Suprapubic skin (tissue), 4 donors: ENCODE measurements around the gene NRXN3. TPM values are rescaled to one million over a fixed set of nuclear protein-coding genes. Genes with fewer than 3 reads are reported as not detected.

Source experiments
- DNase-seq, 2 donors: peaks; one replicate each; pipeline ENCODE4 v3.0.0-alpha.2; 2019; ENCODE audit warnings: low spot score in 2 of 2
- H3K27ac ChIP-seq: fragments of 200-600 bp; sonication (generic); one replicate; pipeline ENCODE4 v1.5.1; 2019
- H3K27me3 ChIP-seq: fragments of 200-600 bp; sonication (generic); one replicate; pipeline ENCODE4 v1.5.1; 2019
- H3K36me3 ChIP-seq: fragments of 200-600 bp; sonication (generic); one replicate; pipeline ENCODE4 v1.5.1; 2019
- H3K4me1 ChIP-seq: fragments of 200-600 bp; sonication (generic); one replicate; pipeline ENCODE4 v1.5.1; 2019
- H3K4me3 ChIP-seq: fragments of 200-600 bp; sonication (generic); one replicate; pipeline ENCODE4 v1.5.1; 2019; ENCODE audit warnings: mild to moderate bottlenecking
- H3K9me3 ChIP-seq: fragments of 200-600 bp; sonication (generic); one replicate; pipeline ENCODE4 v1.5.1; 2019
- EP300 ChIP-seq: sonication (generic); formaldehyde crosslinking; IDR thresholded peaks from one replicate; pipeline ENCODE4 v1.6.1; 2017; ENCODE audit warnings: antibody characterized with exemption
- POLR2A ChIP-seq, 2 donors: fragments of 450-650 bp; IDR thresholded peaks; one replicate each; pipeline ENCODE4 v1.6.1; 2017; ENCODE audit warnings: antibody characterized with exemption in 2 of 2, mild to moderate bottlenecking in 2 of 2, moderate library complexity in 2 of 2
- POLR2AphosphoS5 ChIP-seq, 3 donors: sonication (generic); formaldehyde crosslinking; IDR thresholded peaks; one replicate each; pipeline ENCODE4 v1.6.1; 2017; ENCODE audit warnings: antibody characterized with exemption in 3 of 3
- WGBS: methylation state at CpG from one replicate; pipeline ENCODE4 v1.1.5; 2018; 5-methylcytosine and 5-hydroxymethylcytosine counted together
- total RNA-seq, 4 donors: library from RNA; depleted of rRNA; stranded (reverse); fragments of >200 nt; gene quantifications; one replicate each; pipeline ENCODE4 v1.1.0, GENCODE V29; 2016
- TF ChIP-seq, protein P1 (sequence below), 2 donors: fragments of 200-600 bp in 1 of 2; fragments of 450-650 bp in 1 of 2; sonication (generic) in 1 of 2; IDR thresholded peaks; one replicate each; pipeline ENCODE4 v1.5.1; 2016 to 2019; ENCODE audit warnings: antibody characterized with exemption in 2 of 2, mild to moderate bottlenecking in 1 of 2, moderate library complexity in 1 of 2

Gene NRXN3
- total RNA-seq, 4 donors from 2014 or later: 0.79 to 4.3 (median 3.3) TPM

DNA sequence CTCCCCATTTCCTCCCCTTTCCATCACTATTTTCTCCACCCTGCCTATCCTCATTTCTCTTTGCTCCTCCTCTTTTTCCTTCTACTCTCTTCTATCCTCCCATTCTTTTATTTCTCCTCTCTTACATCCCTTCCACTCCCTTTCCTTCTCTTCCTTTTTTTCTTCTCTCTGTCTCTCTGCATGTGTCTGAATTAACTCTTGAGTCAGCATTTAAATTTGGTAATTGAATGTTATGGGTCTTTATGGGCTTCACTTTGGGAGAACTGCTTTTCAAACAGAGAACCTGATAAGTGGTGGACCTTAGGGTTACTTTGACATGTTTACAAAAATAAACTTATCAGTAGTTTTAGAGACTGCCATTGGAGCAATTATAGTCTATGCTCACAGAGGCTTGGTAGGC, 992.7 kb downstream of the NRXN3 start:
- no peaks in the 10 kb centered on the region for H3K36me3 ChIP-seq
- no peaks in the 10 kb centered on the region for H3K27me3 ChIP-seq
- no peak overlapping the region for H3K27ac ChIP-seq
- H3K4me1 ChIP-seq: no peaks in the 10 kb centered on the region
- no peak for DNase-seq
- TF ChIP-seq POLR2A (IDR thresholded peaks at IDR 0.05): no peak
- TF ChIP-seq, protein P1, sequence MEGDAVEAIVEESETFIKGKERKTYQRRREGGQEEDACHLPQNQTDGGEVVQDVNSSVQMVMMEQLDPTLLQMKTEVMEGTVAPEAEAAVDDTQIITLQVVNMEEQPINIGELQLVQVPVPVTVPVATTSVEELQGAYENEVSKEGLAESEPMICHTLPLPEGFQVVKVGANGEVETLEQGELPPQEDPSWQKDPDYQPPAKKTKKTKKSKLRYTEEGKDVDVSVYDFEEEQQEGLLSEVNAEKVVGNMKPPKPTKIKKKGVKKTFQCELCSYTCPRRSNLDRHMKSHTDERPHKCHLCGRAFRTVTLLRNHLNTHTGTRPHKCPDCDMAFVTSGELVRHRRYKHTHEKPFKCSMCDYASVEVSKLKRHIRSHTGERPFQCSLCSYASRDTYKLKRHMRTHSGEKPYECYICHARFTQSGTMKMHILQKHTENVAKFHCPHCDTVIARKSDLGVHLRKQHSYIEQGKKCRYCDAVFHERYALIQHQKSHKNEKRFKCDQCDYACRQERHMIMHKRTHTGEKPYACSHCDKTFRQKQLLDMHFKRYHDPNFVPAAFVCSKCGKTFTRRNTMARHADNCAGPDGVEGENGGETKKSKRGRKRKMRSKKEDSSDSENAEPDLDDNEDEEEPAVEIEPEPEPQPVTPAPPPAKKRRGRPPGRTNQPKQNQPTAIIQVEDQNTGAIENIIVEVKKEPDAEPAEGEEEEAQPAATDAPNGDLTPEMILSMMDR (IDR thresholded peaks at IDR 0.05): no peak
- TF ChIP-seq EP300: no peak
- no peak for TF ChIP-seq POLR2AphosphoS5 (IDR thresholded peaks at IDR 0.05)
- no peaks in the 10 kb centered on the region for H3K9me3 ChIP-seq
- H3K4me3 ChIP-seq: no peak overlapping the region

DNA sequence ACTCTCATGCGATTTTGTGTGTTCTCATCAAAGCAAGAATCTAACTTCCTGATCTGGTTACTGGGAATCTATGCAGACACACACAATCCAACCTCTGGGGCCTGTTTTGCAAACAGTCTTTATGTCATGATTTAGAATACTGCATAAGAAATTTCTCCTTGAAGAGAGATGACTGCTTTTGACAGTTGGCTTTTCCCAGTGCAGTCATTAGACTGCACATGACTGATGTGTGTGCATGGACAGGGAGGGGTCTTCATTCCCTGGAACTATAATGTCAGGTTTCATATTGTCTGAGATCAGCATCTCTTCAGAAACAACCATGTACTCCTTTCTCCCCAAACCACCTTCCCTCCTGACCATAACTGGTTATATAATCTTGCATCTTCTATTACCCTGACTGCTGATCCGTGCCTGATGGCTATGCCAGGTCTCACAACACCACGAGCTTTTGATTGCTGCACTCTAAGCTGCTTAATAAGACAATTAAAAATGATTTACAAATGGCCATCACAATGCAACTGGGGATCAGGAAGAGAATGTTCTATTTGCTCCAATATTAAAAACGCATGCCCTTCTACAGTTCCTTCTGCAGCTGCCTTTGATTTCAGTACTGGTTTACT, 995.4 kb downstream of the NRXN3 start:
- Histone ChIP-seq H3K4me3 (no peak overlapping the region), H3K27me3 (no peaks in the 10 kb centered on the region), H3K36me3 (no peaks in the 10 kb centered on the region), H3K9me3 (no peaks in the 10 kb centered on the region), H3K4me1 (no peaks in the 10 kb centered on the region), H3K27ac (no peak overlapping the region)
- 62% methylated on average over 4 of the region's 4 CpGs for WGBS
- TF ChIP-seq POLR2AphosphoS5 (IDR thresholded peaks at IDR 0.05) (no peak), EP300 (no peak)
- TF ChIP-seq, protein P1 (IDR thresholded peaks at IDR 0.05): no peak
- DNase-seq: no peak

DNA sequence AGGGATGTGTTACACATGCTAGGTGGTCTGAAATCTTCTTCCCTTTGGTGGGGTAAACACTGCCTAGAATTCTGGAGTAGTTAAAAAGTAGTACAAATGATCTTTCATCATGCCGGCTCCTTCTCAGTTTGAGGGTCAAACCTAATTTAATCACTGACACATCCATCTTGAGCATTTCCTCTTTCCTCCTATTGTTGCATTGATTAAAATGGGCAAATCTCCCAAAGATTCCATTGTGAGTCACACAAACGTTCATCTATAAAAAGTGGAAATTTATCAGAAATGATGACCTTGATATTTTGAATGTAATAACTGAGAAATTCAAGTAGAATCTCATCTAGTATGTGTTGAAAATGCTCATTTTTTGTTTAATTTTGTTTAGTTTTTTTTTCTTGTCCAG, 996.0 kb downstream of the NRXN3 start:
- TF ChIP-seq EP300 (no peak), POLR2A (IDR thresholded peaks at IDR 0.05) (no peak), POLR2AphosphoS5 (IDR thresholded peaks at IDR 0.05) (no peak)
- TF ChIP-seq, protein P1 (IDR thresholded peaks at IDR 0.05): no peak
- Histone ChIP-seq H3K4me3 (no peak overlapping the region), H3K27me3 (no peaks in the 10 kb centered on the region), H3K27ac (no peak overlapping the region), H3K36me3 (no peaks in the 10 kb centered on the region), H3K9me3 (no peaks in the 10 kb centered on the region), H3K4me1 (no peaks in the 10 kb centered on the region)
- DNase-seq: no peak
- WGBS: 64% methylated on average over 2 of the region's 2 CpGs

DNA sequence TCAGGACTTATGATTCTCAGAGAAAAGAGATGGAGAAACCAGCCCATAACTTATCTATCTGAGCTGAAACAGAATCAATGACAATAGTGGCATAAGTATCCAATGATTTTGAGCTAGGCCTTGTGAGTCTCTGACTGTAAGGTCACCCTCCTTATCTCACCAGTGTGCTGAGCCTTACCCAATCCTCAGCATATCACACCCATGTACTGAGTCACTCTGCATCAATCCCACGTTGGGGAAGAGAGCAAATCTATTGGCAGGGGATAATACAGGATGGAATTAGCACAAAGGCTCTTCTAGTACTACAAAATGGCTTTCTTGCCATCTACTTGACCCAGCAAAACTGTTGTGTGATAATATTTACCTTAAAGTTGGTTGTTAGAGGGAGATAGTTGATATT, 997.8 kb downstream of the NRXN3 start:
- WGBS: 50% methylated on average over 1 of the region's 1 CpG
- H3K27me3 ChIP-seq: no peaks in the 10 kb centered on the region
- no peak overlapping the region for H3K4me3 ChIP-seq
- DNase-seq: no peak
- H3K27ac ChIP-seq: no peak overlapping the region
- no peak for TF ChIP-seq EP300
- TF ChIP-seq, protein P1 (IDR thresholded peaks at IDR 0.05): no peak
- TF ChIP-seq POLR2A (IDR thresholded peaks at IDR 0.05): no peak
- TF ChIP-seq POLR2AphosphoS5 (IDR thresholded peaks at IDR 0.05): no peak
- no peaks in the 10 kb centered on the region for H3K9me3 ChIP-seq
- no peaks in the 10 kb centered on the region for H3K36me3 ChIP-seq
- no peaks in the 10 kb centered on the region for H3K4me1 ChIP-seq

DNA sequence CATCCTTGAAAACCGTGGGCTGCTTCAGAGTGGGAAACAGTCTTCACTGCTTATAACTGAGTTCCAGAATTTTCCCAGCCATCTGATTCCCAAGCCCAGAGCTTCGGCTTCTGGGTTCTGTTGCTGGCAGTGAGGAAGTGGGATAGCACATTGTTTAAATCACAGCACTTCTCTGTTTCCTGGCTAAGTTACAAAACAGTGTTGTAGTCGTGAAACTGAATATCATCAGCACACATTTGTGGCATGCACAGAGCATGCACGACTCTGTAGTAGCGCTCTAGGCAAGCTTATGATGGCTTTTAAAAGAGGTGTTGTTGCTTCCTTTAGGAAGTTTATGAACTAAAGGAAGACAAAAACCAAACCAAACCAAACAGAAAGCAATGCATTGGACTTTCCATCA, 1005.5 kb downstream of the NRXN3 start:
- no peak for TF ChIP-seq POLR2A (IDR thresholded peaks at IDR 0.05)
- TF ChIP-seq POLR2AphosphoS5 (IDR thresholded peaks at IDR 0.05): no peak
- TF ChIP-seq EP300: no peak
- TF ChIP-seq, protein P1 (IDR thresholded peaks at IDR 0.05): no peak
- DNase-seq: no peak
- H3K27me3 ChIP-seq: no peaks in the 10 kb centered on the region

More for the DNA sequence above, 1005.5 kb downstream of the NRXN3 start:
- Histone ChIP-seq H3K36me3 (no peaks in the 10 kb centered on the region), H3K9me3 (no peaks in the 10 kb centered on the region), H3K4me1 (no peaks in the 10 kb centered on the region), H3K27ac (no peak overlapping the region), H3K4me3 (no peak overlapping the region)
- 46% methylated on average over 5 of the region's 5 CpGs for WGBS
